GM12892 (cell line): ENCODE results near the gene RPP21.

Experiments used
- POLR2A ChIP-seq: IDR thresholded peaks from 2 replicates; pipeline ENCODE4 v1.6.1; 2011; ENCODE audit warnings: low read depth, low read length, control low read depth
- POLR2AphosphoS5 ChIP-seq: IDR thresholded peaks from 2 replicates; pipeline ENCODE4 v1.6.1; 2011; ENCODE audit warnings: low read depth, low read length, control low read depth
- TAF1 ChIP-seq: IDR thresholded peaks from 2 replicates; pipeline ENCODE4 v1.6.1; 2011; ENCODE audit warnings: low read depth, mild to moderate bottlenecking, control low read depth, low read length, borderline replicate concordance

- TF ChIP-seq POLR2A (no peak), TAF1 (no peak), POLR2AphosphoS5 (no peak)
Measured at GRCh38 chr6:30359276-30359675, 14.3 kb downstream of the RPP21 start.
